HG02884 (cell line): ENCODE data around the gene PACRG.

ENCODE experiments used
- ATAC-seq: cut with Tn5 transposase; IDR thresholded peaks from one replicate; pipeline ENCODE4 v1.9.1; 2021; ENCODE audit warnings: mild to moderate bottlenecking, moderate library complexity; ENCODE audit not compliant: unreplicated experiment

The PACRG gene

GRCh38 chr6:163127587-163127986 is 399.8 kb downstream of the PACRG start:
- ATAC-seq = no peak

GRCh38 chr6:163128324-163128723 is 400.6 kb downstream of the PACRG start:
- ATAC-seq = no peak

- ATAC-seq = no peak
These were observed 404.4 kb downstream of the PACRG start for GRCh38 chr6:163132050-163132750.

- ATAC-seq = no peak
These were observed 405.2 kb downstream of the PACRG start for GRCh38 chr6:163133017-163133416.

- ATAC-seq = no peak
These were observed 405.9 kb downstream of the PACRG start for GRCh38 chr6:163133691-163134090.

- no peak for ATAC-seq
These were observed 409.1 kb downstream of the PACRG start for GRCh38 chr6:163136681-163137397.

- ATAC-seq = no peak
These were observed 409.7 kb downstream of the PACRG start for GRCh38 chr6:163137398-163137881.

GRCh38 chr6:163146036-163146435 is 418.3 kb downstream of the PACRG start:
- no peak for ATAC-seq

- no peak for ATAC-seq
These were observed 420.2 kb downstream of the PACRG start for GRCh38 chr6:163147994-163148393.

- no peak for ATAC-seq
These were observed 420.9 kb downstream of the PACRG start for GRCh38 chr6:163148451-163149278.

- no peak for ATAC-seq
These were observed 421.6 kb downstream of the PACRG start for GRCh38 chr6:163149279-163149848.

GRCh38 chr6:163151212-163151611 is 423.4 kb downstream of the PACRG start:
- ATAC-seq = no peak

- no peak for ATAC-seq
These were observed 424.9 kb downstream of the PACRG start for GRCh38 chr6:163152701-163153100.

GRCh38 chr6:163159110-163159509 is 431.3 kb downstream of the PACRG start:
- ATAC-seq = no peak

- ATAC-seq = no peak
These were observed 431.9 kb downstream of the PACRG start for GRCh38 chr6:163159689-163160088.

- ATAC-seq = no peak
These were observed 434.5 kb downstream of the PACRG start for GRCh38 chr6:163162007-163162873.

- ATAC-seq = no peak
These were observed 435.1 kb downstream of the PACRG start for GRCh38 chr6:163162874-163163213.

- no peak for ATAC-seq
These were observed 436.6 kb downstream of the PACRG start for GRCh38 chr6:163164175-163164900.

GRCh38 chr6:163165155-163165910 is 437.6 kb downstream of the PACRG start:
- no peak for ATAC-seq
